ENCODE measurements around the gene PHLPP1.
A peak's percentile ranks its signal among the peaks of the same experiment; 100 is the strongest.

The PHLPP1 gene

GRCh38 chr18:62763101-62763521 lies 47.8 kb downstream of the PHLPP1 start:
- Histone ChIP-seq H3K9ac (no peak overlapping the region), H3K9me3 (ENCODE audit: control insufficient read depth, low read length) (no peaks in the 10 kb centered on the region), H3K4me1 (peaks cover 8% of the 10 kb centered on the region), H3K79me2 (peaks cover 18% of the 10 kb centered on the region), H3K4me3 (ENCODE audit: low read depth, low read length) (no peak overlapping the region), H2AFZ (peak overlapping the region; percentile 10), H3K36me3 (ENCODE audit: control insufficient read depth, insufficient read depth, low read length) (no peaks in the 10 kb centered on the region), H3K4me2 (ENCODE audit: low read length) (peak overlapping the region; percentile 9), H3K27me3 (ENCODE audit: control insufficient read depth, insufficient read depth, low read length) (no peaks in the 10 kb centered on the region), H3K27ac (no peak overlapping the region)
- no peak for TF ChIP-seq CTCF (IDR thresholded peaks at IDR 0.05)

DNA sequence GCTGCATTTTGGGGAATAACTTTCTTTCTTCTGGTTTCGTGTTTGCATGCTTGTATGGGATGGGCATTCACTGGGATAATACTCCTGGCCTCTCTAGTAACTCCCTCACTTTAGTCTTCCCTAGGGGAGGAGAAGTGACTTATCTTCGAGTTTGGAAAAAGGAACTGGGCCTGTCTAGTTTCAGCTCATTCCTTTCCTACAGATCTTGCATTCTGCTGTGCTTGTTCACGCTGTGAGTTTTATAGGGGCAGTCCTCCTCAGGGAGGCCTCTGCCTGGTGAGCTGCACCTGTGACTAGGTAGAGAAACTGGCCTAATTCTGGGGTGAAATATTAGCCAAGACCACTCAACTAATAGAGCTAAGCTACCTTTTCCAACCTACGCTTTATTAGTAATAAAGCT lies 50.9 kb downstream of the PHLPP1 start:
- no peak overlapping the region for H3K9ac ChIP-seq
- TF ChIP-seq CTCF (IDR thresholded peaks at IDR 0.05): no peak
- peak overlapping the region; percentile 34 for H2AFZ ChIP-seq
- H3K4me2 ChIP-seq (ENCODE audit: low read length): no peak overlapping the region
- H3K27ac ChIP-seq: no peak overlapping the region
- peaks cover 10% of the 10 kb centered on the region for H3K4me1 ChIP-seq
- peaks cover 13% of the 10 kb centered on the region for H3K79me2 ChIP-seq
- H3K9me3 ChIP-seq (ENCODE audit: control insufficient read depth, low read length): no peaks in the 10 kb centered on the region
- H3K4me3 ChIP-seq (ENCODE audit: low read depth, low read length): no peak overlapping the region
- no peaks in the 10 kb centered on the region for H3K36me3 ChIP-seq (ENCODE audit: control insufficient read depth, insufficient read depth, low read length)
- no peaks in the 10 kb centered on the region for H3K27me3 ChIP-seq (ENCODE audit: control insufficient read depth, insufficient read depth, low read length)

- no peak overlapping the region for H3K4me3 ChIP-seq (ENCODE audit: low read depth, low read length)
- H3K9me3 ChIP-seq (ENCODE audit: control insufficient read depth, low read length): no peaks in the 10 kb centered on the region
- peaks cover 19% of the 10 kb centered on the region for H3K79me2 ChIP-seq
- H3K27me3 ChIP-seq (ENCODE audit: control insufficient read depth, insufficient read depth, low read length): no peaks in the 10 kb centered on the region
- H2AFZ ChIP-seq: no peak overlapping the region
- no peak overlapping the region for H3K27ac ChIP-seq
- no peaks in the 10 kb centered on the region for H3K36me3 ChIP-seq (ENCODE audit: control insufficient read depth, insufficient read depth, low read length)
- TF ChIP-seq CTCF (IDR thresholded peaks at IDR 0.05): no peak
- no peak overlapping the region for H3K9ac ChIP-seq
- H3K4me2 ChIP-seq (ENCODE audit: low read length): no peak overlapping the region
- H3K4me1 ChIP-seq: peaks cover 10% of the 10 kb centered on the region
Measured at GRCh38 chr18:62767321-62767720, 52.0 kb downstream of the PHLPP1 start.

GRCh38 chr18:62767836-62768557 lies 52.7 kb downstream of the PHLPP1 start:
- Histone ChIP-seq H3K36me3 (ENCODE audit: control insufficient read depth, insufficient read depth, low read length) (no peaks in the 10 kb centered on the region), H3K27ac (no peak overlapping the region), H3K27me3 (ENCODE audit: control insufficient read depth, insufficient read depth, low read length) (no peaks in the 10 kb centered on the region), H3K4me2 (ENCODE audit: low read length) (no peak overlapping the region), H3K79me2 (peaks cover 19% of the 10 kb centered on the region), H3K4me1 (peaks cover 8% of the 10 kb centered on the region), H3K4me3 (ENCODE audit: low read depth, low read length) (no peak overlapping the region), H3K9me3 (ENCODE audit: control insufficient read depth, low read length) (no peaks in the 10 kb centered on the region), H2AFZ (peak overlapping the region; percentile 13), H3K9ac (no peak overlapping the region)
- TF ChIP-seq CTCF (IDR thresholded peaks at IDR 0.05): no peak

DNA sequence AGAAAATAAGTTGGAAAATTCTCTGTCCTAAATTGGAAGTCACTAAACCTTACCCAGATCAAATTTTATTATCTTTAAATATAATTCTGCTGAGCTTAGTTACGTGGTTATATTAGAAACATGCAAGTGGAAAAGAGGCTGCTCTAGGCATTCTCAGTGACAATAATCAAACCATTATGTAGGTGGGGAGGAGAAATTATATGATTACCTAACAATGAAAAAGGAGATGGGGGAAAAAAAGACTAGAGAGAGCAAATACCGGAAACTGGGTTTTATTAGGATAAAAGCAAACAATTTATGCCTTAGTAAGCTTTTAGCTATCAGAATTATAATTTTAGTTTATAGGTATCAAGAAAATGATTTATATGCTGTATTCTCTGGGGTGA lies 53.2 kb downstream of the PHLPP1 start:
- Histone ChIP-seq H3K4me2 (ENCODE audit: low read length) (no peak overlapping the region), H3K4me1 (peaks cover 6% of the 10 kb centered on the region), H3K27me3 (ENCODE audit: control insufficient read depth, insufficient read depth, low read length) (no peaks in the 10 kb centered on the region), H3K4me3 (ENCODE audit: low read depth, low read length) (no peak overlapping the region), H3K79me2 (peaks cover 19% of the 10 kb centered on the region), H3K36me3 (ENCODE audit: control insufficient read depth, insufficient read depth, low read length) (no peaks in the 10 kb centered on the region), H2AFZ (peak overlapping the region; percentile 13), H3K27ac (no peak overlapping the region), H3K9me3 (ENCODE audit: control insufficient read depth, low read length) (no peaks in the 10 kb centered on the region), H3K9ac (no peak overlapping the region)
- TF ChIP-seq CTCF (IDR thresholded peaks at IDR 0.05): no peak
